GM18508 (cell line): ENCODE data around the gene CEP170.

ENCODE experiments used
- ATAC-seq: cut with Tn5 transposase; IDR thresholded peaks from one replicate; pipeline ENCODE4 v1.9.1; 2021; ENCODE audit warnings: moderate number of reproducible peaks; ENCODE audit not compliant: insufficient read depth, unreplicated experiment

The CEP170 gene

DNA sequence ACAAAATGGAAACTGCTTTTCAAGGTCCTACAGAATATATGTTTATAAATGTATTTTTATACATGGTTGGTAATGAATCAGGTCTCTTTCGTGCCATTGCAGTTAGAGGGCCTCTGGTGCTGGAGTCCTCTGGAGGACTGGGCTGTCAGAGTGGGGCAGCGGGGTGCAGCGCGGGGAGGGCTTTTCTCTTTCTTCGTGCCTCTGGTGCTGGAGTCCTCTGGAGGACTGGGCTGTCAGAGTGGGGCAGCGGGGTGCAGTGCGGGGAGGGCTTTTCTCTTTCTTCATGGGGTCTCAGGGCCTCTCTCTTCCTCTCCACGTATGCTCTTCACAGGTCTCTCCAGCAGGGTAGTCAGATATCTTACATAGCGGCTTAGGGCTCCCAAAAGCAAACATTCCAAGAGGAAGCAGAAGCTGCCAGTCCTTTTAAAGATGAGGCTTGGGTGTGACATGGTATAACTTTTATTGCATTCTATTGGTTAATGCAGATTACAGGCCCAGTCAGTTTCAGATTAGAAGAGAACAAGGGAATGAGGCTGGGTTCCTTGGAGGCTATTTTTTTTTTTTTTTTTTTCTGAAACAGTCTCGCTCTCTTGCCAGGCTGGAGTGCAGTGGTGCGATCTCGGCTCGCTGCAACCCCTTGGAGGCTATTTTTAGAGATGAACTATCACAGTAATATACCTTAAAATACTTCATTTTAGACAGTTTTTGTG, 13.8 kb upstream of the CEP170 start:
- no peak for ATAC-seq

DNA sequence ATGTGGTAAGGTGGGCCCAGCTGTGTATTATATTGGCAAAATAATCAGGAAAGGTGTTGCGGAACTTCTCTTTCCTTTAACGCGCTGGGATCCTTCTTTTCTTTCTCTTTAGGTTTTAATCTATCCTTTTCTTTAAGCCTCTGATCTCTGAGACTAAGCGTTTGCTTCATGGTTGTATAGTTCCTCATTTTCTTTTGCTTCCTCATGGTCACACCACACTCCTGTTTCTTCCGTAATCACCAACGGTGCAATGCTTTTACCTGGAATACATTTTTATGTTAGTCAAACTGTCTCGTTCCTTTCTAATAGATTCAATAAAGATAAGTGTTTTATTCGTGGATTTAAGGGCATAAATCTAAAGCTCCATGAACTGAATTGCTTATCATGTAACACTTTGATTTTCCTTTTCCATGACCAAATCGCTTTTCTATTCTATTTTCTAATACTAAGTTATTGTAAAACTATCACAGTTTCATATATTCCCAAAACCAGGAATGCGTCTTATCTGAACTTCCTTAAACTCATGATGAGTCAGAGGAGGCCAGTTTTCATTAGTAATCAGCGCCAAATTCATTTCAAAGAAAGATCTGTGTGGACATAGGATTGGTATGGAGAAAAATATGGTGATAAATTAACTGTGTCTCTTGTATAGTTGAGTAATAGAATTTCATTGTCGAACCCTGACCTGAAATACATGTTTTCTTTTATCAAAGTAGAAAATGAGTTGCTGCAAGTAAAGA, 13.0 kb upstream of the CEP170 start:
- no peak for ATAC-seq

DNA sequence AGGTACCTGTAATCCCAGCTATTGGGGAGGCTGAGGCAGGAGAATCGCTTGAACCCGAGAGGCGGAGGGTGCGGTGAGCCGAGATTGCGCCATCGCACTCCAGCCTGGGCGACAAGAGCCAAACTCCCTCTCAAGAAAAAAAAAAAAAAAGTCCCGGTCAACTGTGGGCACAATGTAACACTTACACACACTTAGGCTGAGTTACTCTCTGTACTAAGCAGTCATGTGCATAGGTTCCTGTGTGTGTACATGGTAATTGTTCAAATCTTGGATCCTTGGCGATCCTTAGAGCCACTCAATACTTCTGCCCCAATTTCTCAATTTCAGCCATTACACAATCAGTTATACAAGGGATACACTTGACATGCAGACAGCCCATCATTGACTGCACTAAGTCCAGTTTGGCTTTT, 12.4 kb upstream of the CEP170 start:
- ATAC-seq, result no peak

DNA sequence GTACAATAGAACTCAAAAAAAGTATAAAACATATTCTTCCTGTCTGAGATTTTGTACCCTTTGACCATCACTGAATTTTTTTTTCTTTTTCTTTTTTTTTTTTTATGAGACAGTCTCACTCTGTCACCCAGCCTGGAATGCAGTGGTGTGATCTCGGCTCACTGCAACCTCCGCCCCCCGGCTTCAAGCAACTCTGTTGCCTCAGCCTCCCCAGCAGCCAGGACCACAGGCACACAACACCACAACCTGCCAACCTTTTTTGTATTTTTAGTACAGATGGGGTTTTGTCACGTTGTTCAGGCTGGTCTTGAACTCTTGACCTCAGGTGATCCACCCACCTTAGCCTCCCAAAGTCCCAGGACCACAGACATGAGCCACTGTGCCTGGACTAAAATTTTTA, 11.2 kb upstream of the CEP170 start:
- no peak for ATAC-seq

DNA sequence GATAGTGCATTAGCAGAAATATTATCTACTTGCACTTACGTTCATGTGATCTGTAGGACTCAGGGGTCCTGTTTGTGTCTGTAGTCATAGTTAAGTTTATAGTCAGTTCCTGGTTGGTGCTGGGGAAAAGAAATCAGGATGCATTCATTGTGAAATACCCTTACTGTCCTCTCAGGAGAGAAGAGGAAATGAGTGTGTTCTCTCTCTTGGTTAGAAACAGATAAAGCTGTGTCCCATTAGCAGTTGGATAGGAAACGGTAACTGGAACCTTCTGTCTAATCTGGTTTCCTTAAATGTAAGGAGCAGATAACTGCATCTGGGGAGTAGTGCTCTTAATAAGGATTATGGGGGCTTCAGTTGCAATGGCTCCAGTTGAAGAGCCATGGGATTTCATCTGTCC, 9.6 kb upstream of the CEP170 start:
- ATAC-seq, result no peak

DNA sequence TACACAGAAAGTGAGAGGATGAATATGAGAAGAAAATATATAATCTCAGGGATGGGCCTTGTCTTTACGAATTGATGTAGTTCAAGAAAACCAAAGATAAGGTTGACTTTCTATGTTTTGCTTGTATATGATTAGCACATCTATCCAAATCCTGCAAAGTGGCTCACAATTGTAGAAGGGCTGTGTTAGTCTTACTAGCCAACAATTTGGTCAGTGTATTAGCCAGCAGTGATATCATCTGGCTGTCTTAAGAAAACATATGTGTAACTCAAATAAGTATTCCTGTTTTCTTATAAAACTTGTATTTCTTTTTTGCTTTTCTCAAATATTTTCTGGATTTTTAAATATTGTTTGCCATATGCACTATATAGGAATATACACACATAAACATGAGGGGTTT, 6.3 kb upstream of the CEP170 start:
- no peak for ATAC-seq

DNA sequence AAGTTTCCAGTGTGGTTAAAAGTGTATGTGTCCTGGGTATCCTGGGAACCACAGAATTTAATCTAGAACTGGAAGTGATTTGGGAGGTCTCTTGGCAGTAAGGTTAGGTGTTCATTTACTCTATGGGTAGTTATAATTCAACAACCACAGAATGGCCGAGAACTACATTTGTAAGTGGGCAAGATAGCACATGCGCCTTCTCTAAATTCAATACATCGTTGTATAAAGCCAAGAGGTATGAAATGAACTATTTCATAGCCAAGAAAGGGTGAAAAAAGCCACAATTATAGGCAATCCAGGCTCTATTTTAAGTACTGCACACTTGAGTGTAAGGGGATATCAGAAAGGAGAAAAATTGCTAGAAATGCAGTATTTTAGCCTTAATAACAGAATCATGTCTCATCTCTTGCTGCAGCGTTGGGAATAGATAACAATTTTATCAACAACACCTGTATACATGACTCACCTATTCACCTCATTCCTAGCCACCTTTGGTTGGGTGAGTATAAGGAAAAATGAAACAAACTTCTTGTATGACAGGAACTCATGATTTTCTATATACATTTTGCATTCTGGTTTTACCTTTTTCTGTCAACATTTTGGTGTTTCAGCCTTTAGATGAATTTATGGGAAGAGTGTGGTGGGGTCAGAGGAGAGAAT, 5.3 kb upstream of the CEP170 start:
- no peak for ATAC-seq

DNA sequence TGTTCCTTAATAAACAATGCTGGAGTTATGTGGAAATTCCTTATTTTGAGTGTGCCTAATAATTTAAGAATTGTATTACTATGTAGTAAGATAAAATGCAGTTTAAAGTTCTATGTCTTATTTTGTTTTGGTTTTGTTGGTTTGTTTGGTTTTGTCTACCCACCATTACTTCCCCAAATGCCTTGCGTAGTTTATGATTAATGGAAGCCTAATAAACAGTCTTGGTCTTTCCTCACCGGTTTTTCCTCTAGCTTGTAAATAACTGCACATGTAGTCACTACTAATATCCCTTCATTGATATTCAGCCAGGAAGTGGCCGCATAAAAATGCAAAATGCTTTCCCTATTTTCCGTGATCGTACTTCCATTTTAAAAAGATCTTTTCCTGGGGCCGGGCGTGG, 3.6 kb upstream of the CEP170 start:
- ATAC-seq, result no peak

DNA sequence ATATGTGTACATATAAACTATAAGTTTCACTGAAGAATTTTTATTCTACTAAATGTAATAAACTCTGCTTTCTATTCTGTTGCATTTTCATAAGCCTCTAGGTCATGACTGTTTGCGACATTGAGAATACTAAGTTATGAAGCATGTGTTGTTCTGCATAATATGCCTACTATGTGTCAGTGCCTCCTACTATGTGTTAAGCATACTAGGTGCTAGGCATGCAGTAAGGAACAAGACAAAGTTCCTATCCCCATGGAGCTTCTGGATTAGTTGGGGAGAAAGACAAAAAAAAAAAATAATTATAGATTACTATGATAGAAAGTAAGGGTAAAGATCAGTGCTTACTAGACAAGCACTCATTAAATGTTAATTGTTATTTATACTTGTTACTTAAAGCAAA, 2.1 kb upstream of the CEP170 start:
- ATAC-seq, result no peak

DNA sequence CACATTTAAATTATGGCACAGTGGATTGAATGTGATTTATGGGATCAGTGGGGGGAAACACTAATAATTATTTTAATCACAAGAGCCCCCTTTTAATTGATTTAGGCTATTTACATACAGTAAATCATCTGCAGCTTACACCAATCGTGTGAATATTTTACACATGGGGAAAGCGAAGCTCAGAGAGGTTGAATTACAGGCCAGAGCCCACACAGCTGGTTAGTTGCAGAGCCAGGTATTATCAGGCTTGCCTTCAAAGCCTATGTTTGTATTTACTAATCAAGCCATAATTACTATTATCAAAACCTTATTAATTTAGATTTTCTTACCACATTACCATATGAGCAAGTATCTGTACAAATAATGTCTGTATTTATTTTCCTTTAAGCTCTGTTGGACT, 1.5 kb upstream of the CEP170 start:
- ATAC-seq, result no peak

DNA sequence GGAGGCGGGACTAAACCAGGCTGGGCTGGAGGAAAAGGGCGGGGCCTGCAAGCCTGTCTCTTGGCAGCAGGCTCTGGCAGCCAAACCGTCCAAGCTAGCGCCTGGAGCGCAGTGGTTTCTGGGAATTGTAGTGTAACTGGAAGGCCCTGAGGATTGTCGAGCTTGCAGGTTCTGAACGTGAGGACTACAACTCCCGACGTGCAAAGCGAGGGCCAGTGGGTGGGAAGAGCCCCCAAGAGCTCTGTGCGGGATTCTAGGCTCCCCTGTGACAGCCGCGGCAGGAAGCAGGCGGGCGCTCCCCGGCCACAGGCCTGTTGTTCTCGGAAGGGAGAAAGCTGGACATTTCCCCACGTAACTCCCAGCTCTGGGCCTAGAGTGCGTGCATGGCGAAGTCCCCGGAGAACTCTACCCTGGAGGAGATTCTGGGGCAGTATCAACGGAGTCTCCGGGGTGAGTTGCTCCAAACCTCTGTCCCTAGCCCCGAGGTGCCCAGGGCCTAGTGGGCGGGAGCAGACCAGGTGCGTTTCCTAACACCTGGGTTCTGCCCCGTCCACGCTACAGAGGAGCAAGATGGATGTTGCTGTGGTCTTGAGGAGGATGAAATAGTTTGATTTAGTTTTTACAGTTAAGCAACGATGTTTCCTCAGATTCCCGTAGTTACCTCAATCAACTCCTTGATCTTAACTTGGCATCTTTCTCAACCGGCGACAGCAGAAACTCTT, 871 bp upstream of the CEP170 start, which contains the start of gene SDCCAG8:
Gene SDCCAG8 (plus strand): TSS at position 251 of the 722 bp plus-strand sequence. CDS start 133 bp downstream, at position 384.
- peak; percentile 66 for ATAC-seq

DNA sequence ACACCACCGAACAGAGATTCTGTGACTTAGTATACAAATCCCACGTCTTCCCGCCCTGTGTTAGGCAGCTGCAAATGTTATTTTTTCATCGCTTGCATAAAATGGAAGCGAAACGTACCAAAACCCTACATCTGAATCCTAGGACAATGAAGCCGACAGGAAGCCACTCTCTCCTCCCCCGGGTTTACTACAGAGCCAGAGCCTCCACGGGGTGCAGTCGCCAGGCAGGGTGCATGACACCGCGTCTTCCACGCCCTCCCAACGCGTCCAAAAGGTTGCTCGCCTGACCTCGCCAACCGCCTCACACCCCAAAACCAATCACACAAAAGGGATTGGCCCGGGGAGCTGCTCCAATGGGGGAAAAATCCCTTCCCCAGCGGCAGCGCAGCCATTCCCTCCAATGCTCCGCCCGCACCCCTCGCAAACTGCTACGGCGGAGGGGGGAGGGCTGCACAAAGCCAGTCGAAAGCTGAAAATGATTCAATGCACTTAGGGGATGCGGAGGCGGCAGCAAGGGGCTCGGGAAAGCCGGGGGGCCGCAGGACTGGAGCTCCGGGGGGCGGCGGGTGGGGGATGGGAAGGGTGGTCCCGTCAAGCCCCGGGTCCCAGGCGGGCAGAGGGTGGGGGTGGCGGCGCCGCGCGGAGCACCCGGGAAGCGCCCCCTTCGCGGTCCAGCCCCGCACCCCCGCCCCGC, 701 bp downstream of the CEP170 start:
- ATAC-seq, result no peak

DNA sequence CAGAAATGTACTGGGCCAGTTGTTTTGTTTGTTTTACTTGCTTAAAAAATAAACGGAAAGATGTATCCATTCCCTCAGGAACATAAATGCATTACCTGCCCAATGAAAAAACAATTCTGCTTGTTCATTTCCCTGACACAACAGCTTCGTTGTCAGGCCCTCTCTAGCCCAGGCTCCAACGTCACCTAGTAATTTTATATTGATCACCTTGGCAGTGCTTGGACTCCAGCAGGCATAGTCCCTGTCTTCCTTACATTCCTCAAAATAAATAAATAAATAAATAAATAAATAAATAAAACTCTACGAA, 1.2 kb downstream of the CEP170 start:
- no peak for ATAC-seq

DNA sequence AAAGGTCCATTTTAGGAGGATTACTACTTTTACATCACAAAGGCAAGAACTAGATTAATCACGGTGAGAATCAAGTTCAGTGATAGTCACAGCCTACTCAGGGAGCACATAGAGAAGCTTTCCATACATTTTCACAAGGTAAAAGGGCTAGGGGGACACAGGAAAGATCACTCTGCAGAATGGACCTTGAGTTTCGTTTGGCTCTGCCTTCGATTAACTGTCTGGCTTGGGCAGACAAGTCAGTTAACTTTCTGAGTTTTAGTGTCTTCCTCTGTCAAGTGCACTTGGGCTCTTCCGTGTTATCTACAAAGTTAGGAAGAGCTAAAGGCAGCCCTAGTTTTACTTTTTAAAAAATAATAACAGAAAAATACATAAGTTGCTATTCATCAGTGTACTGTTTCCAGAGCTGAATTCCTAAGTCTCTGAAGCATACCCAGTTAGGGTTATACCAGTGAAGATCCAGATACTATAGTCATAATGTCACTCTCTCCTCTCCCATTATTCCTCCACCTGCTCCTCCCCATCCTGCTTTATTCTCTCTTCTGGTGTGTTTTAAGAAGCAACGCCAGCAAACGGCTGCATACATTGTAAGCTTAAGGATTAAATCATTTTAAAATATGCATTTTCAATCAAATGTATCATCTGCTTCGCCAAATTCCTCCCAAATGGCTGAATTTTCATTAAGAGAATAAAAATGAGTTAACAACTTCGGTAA, 1.7 kb downstream of the CEP170 start:
- ATAC-seq, result no peak

DNA sequence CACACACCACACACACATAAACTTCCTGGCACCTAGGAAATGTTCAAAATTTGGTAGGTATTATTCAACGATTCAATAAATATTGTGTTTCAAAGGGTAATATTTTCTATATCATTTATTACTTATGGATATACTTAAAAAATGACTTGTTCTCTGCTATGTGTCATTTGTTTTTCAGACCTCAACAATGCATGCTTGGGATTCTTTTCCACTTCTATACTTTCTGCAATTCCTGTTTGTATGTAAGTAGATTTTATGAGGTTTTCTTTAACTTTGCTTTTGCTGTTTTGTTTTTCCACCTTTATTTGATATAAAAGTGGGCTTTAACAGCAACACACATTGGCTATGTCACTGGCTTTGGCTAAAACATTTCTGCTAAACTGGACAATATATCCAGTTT, 3.5 kb downstream of the CEP170 start:
- ATAC-seq, result no peak

DNA sequence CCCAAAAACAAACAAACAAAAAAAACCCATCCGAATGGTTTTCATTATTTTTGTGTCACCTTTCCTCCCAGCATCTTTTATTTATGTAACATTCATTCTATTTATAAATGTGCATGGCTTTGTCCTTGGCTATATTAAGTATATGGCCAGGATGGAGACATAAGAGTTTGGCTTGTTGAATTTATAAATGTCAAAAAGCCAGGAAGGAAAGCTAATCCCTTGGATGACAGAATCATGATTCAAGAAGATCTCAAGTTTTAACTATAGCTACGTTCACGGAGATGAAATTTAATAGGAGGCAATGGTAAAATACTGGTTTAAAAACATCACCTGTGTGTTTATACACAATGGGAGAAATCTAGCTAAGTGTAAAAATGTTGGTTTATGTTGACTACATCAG, 5.0 kb downstream of the CEP170 start:
- ATAC-seq, result no peak

DNA sequence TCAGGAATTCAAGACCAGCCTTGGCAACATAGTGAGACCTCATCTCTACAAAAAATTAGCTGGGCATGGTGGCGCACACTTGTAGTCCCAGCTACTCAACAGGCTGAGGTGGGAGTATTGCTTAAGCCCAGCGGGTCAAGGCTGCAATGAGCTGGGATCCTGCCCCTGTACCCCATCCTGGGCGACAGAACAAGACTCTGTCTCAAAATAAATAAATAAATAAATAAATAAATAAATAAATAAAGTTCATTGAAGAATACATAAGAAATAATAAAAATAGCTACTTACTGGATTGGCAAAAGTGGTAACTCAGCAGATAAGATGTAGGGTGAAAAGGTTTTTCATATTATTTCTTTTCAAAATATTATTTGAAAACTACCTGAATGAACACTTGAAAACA, 5.9 kb downstream of the CEP170 start:
- no peak for ATAC-seq

DNA sequence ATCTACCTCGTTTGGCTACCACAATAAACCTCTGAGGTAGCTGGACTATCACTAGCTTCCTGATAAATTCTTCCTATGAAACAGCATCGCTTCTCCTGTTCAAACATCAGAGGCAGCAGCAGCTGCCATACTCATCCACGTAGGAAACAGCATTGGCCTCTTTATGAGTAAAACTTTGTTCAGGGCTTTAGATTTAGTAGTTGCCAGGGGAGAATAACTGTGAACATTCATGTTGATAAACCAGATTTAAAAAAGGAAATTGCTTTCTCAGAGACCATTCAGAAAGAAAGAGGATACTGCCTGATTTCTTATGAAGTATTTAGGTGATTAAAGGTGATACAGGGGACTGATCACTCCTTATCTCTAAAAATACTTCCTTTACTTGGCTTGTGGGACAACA, 7.2 kb downstream of the CEP170 start:
- no peak for ATAC-seq

DNA sequence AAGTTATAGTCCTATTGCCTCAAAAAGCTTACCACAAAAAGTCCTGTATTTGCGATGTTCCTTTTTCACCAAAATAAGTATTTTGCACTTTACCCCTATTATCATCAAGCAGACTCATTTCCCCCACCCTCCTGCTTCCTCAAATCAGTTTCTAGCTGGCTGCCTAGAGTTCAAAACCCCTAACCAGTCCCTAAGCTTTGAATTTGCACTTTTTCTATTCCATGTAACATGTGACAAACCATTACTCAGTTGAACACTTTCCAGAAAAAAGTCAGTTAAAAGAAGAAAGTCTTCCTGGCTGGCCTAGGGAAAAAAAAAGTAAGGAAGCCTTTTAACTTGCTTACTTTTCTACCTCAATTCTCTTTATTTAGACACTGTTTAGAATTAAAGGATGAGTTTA, 8.2 kb downstream of the CEP170 start:
- no peak for ATAC-seq

DNA sequence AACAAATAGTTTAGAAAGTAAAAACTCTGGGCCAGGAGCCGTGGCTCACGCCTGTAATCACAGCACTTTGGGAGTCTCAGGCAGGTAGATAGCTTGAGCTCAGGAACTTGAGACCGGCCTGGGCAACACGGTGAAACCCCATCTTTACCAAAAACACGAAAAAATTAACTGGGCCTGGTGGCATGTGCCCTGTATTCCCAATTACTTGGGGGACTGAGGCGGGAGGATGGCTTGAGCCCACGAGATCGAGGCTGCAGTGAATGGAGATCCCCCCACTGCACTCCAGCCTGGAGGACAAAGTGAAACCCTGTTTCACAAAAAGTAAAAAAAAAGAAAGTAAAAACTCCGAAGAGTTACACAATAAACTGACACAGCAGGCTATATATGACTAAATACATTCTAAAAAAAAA, 10.6 kb downstream of the CEP170 start:
- ATAC-seq, result no peak
